SHP77 treated with DMSO at 0.1 percent for 48 hours (cell line): ENCODE data around the gene UMAD1.

Experiments used
- DNase-seq: peaks from one replicate; lab custom pipeline; 2025; lab: John Stamatoyannopoulos, UW

Gene UMAD1

DNA sequence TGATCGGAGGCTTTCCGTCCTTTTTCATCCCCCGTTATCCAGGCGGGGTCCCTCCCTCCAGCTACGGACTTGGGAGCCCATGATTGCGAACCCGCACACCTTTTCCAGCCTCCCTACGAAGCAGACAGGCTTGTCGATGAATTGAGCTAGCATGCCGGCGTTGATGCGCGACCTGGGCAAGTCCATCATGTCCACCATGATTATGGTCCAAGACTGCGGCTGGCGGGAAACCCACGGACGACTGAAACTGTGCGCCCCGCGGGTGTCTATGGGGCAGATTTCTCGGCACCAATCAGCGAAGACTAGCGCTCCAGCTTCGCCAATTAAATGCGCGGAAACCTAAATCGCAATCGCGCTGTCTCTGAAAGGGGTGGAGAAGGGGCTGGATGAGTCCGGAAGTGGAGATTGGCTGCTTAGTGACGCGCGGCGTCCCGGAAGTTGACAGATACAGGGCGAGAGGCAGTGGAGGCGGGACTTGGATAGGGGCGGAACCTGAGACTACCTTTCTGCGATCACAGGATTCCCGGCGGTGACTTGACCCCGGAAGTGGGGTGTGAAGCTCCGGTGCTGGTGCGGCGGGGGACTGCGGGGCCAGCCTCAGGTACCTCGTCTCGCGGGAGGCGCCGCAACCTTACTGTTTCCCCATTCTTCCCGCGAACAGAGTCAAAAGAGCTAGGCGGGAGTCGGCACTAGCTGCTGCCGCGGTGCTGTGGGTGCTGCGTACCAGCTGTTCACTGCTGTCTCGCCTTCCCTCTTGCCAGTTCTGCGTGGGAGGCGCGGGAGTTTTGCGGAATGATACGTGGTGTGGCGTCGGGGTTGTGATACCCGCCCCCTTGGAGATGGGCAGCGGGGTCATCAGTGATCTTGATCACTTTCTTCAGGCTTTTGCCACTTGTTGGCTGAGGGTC, at the start of gene UMAD1:
Gene UMAD1 (plus strand): TSS at position 532 of the 908 bp plus-strand sequence. CDS start 32,620 bp downstream, outside the sequence.
- DNase-seq = peak; percentile 100

DNA sequence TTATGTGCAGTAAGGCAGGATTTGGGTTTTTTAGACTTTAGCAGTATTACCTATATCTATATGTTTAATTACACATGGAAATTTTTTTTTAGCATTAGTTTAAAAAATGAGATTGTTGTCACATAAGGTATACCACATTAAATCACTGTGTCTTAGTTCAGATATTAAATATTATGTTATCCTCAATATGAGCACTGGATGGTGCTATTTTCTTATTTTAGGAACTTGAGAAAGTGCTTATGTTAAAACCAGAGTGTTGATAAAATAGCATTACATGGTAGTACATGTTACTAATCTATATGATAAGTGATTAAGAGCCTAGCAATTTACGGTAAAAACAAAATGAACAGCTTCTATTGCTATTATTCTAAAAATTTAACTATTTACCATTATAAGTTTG, 45.1 kb upstream of the UMAD1 start:
- DNase-seq = peak; percentile 20

DNA sequence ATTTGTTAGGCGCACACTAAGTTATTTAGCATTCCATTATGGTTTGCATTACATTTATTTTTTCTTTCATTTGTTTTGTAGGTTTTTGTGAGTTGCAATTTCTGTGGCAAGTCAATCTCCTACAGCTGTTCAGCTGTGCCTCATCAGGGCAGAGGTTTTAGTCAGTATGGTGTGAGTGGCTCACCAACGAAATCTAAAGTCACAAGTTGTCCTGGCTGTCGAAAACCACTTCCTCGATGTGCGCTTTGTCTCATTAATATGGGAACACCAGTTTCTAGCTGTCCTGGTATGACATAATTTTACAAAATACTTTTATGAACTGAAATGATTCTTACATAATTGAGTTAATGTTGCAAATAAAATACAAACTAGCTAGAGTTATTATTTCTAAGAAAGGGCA, 44.4 kb upstream of the UMAD1 start:
- no peak for DNase-seq

DNA sequence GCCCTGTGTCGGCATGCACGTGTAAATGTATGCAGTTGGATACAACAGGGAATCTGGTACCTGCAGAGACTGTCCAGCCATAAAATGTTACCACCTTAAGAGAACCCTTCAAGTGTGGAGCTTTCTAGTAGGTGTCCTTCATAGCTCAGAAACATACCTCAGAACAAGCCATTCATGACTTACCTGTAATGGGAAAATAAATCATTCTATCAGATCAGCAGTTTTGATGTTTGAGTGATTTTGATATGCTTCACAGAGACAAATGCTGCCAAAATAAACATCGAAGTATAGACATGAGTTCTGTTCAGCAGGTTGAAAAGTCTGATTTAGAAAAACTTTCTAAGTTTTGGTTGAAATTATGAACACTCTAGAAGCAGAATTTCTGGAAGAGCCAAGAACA, 33.5 kb upstream of the UMAD1 start:
- no peak for DNase-seq

DNA sequence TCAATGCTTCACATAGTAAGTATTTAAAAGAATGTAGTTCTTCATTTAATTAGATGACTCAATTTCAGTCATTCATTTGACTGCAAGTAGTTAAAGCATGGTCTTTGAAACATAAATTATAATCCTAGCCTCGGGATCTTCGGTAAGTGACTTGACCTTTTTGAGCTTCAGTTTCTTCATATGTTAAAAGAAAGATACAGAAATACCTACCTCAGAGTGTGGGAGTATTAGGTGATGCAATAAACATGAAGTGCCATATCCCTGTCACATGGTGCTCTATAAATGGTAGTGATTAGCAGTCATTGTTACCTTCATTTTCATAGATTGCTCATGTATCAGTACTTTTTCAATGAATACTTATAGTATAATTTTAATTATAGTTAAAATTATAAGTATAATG, 31.2 kb upstream of the UMAD1 start:
- no peak for DNase-seq

DNA sequence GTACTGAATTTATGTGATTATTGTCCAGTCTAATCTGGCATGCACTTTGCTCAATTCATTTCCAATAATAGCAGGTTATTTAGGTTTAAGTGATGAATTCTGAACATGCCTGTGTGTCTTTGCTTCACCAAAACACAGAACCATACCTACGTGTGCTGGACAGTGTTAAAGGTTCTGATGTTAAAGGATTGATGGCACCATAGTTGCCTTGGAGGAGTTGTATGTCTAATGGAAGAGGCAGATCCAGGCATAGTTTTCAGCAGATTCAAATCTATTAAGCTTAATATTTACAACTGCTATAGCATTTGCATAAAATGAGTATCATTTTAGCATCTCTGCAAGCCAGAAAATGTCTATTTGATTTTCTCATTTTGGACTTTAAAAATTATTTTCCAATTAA, 28.0 kb upstream of the UMAD1 start:
- DNase-seq = no peak

DNA sequence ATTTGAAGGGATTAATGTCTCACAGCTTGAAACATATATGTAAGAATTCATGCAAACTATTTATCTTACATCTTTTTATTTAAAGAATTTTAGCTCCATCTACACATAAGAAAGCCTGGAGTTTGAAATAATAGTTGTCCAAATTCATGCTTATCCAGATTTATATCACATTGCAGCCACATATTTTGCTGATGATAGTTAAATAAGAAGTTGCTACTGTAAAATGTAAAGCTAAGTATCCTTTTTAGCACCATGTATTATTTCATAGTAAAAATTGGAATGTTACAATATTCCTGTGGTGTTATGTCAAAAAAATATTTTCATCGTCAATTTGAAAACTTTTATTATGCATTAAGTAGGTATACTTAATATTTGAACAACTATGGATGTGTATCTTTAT, 27.3 kb upstream of the UMAD1 start:
- DNase-seq = no peak

DNA sequence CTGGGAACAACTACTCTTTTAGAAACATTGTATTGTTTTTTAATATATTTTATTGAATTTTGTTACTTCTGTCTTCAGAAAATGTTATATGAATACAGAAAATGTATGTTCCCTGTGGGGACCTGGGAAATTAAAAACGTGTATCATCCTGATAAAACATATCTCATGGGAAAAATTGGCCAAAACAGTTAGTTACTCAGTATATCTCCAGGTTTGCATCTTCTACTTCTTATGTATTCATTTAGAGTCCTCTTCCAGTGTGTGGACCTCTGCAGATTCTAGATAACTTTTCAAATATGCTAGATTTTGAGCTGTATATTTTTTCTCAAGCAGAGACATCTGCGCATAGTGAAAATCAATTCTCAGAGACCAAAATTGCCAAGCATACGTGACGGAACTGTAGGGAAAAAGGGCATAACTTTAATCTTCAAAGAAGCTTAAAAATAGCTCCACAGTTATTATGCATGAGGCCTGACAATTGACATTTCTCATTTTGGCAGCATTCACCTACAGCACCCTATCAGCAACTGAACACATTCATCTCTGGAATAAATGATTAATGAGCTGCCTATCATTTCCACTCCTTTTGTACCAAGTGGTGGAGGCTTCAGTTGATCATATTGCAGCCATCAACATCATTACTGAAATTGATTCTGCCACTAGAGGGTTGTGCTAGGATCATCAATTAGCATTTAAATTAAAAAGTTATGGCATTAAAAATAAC, 26.4 kb upstream of the UMAD1 start:
- DNase-seq = no peak

DNA sequence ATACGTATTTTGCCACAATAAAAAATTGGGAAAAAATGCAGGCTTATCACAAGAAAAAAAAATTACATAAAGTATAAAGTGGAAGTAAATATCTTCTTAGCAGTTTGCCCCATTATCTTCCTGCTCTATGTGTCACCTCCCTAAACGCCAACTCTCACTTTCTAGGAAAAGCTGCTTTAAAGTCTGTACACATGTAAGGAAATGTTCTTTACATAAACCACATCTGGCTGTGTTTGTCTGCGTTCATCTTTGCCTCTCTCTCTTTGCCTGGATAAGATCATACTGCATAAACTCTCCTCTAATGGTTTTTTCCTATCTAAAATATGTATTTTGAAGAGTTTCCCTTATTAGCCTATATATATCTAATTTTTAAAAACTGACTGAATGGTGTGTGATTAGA, 23.0 kb upstream of the UMAD1 start:
- DNase-seq = no peak

DNA sequence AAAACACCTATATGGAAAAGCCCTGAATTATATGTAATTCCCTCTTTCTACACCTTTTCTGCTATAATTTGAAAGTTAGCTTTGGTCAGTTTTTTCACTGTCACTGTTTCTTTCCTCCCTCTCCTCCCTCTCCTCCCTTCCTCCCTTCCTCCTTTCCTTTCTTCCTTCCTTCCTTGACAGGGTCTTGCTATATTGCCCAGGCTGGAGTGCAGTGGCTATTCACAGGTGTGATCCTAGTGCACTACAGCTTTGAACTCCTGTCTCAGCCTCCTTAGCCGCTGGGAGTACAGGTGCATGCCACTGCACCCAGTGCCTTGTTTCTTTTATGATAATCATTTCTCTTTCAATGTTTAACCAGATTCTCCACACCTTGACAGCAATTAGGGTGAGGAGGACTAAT, 22.1 kb upstream of the UMAD1 start:
- DNase-seq = no peak

DNA sequence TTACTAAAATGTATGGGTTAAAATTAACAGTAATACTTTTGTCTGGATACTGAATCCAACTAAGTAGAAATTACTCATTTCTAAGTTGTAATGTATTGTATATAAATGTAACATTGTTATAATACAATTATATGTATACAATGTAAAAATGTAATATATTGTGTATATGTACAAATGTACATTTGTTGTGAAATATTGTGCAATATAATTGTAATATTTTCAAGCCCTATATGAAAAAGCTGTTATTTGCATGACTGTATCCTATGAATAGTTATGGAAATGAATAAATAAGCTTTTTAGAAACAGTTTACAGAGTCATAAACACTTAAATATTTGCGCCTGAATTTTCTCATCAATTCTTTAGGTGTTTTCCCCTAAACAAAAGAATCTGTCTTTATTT, 20.3 kb upstream of the UMAD1 start:
- no peak for DNase-seq

DNA sequence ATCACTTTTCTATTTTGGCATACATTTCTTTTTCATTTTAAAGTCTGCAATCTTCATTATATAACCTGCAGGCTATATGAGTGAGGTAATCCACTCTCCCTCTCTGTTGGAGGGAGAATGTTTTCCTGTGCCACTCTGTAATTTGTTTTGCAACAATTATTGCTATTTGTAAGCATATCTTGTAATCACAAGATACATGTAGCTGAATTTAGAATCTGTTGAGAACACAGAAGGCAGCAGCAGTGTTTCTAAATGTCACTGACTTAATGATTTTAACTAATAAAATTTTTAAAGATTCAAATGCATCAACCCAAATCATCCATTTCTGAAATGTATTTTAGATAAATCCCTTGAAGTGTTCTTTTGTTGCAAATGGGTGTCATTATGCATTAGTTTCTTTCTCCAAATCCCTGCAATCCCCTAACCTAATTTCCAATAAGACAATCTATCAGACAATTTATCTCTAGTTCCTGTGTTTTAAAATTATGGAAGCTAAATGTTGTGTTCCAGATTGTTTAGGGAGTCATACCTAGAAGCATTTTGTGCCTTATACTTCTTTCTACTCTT, 19.8 kb upstream of the UMAD1 start:
- DNase-seq = no peak

DNA sequence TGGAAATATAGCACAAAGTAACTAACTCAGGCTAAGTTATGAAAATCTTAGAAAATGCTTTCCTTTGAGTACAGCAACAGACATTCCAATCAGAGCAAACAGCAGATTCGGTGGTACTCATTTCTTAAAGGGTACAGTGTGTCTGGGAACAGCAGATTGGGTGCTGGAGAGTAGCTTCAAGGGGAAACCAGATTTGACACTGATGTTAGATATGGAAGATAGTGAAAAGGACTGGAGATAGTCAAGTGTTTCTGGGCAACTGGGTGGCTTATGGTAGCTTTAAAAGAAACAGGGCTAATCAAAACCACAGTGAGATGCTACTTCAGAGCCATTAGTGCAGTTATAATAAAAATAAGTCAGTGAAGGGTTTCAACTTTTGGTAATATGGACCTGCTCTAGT, 12.1 kb upstream of the UMAD1 start:
- DNase-seq = no peak

DNA sequence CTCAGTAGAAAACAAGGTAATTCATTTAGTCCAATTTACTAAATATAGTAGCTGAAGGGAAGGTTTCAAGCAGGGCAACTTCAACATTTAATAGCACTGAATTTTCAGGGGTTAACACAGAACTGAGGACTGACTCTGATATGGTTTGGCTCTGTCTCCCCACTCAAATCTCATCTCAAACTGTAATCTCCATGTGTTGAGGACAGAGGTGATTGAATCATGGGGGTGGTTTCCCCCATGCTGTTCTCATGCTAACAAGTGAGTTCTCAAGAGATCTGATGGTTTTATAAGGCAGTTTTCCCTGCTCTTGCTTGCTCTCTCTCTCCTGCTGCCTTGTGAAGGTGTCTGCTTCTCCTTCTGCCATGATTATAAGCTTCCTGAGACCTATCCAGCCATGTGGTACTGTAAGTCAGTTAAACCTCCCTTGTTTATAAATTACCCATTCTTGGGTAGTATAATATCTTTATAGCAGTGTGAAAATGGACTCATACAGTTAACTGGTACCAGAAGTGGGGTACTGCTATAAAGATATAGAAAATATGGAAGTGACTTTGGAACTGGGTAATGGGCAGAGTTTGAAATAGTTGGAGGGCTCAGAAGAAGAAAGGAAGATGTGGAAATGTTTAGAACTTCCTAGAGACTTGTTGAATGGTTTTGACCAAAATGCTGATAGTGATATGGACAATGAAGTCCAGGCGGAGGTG, 9.8 kb upstream of the UMAD1 start:
- no peak for DNase-seq

DNA sequence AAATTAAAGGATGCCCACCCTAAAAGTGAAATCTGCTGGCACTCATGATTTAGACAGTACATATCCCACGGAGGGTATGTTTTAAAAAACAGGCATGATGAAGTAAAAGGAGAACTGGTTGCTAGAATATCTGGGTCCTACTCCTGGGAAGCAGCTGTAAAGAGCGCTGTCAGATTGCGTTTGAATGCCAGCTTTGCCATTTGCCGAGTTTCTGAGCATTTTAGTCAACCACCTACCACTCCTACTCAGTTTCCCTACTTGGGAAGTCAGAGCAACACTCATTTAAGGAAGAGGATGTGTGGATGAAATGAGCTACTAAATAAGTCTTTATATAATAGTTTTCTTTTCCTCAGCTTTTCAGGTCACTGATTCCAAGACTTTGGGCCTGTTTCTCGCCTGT, 1.1 kb upstream of the UMAD1 start:
- DNase-seq = no peak

DNA sequence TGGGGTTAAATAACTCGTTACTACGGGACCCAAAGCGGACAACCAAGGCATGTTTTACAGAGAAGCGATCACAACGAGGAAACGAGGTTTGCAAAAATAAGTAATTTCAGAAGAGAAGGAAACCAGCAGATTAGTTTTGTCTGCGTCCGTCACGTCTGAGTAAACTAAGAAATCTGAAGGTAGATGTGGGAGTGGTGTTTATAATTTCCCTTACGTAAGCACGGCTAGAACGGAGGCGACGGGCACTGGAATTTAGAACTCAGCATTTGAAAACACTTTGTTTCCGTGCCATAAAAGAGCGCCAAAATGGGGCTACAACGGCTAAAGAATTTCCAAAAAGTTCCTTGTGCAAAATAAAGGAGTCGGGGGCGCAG, 718 bp upstream of the UMAD1 start:
- no peak for DNase-seq

DNA sequence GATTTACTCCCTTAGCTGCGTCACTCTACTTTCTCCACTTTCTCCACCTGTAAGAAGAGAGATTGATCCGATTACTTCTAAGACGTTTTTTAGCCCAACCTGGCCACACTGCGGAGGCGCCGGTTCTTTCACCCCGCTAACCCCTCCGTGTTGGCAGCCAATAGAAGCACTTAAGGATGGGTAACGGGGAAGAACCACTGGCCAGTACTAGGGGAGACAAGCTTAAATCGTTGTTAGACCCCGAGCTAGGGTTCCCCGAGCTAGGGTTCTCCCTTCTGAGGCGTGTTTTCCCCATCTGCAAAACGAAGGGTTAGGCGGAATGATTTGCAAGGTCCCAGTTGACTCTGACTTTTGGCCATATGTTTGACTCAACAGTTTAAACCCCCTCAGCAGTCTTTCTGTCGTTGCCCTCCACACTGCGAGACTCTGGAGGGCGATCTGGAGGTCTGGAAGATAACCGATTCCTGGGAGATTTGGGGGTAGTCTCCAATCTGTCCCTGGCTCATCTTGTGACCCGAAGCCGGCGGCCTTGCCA, 644 bp downstream of the UMAD1 start:
- no peak for DNase-seq

DNA sequence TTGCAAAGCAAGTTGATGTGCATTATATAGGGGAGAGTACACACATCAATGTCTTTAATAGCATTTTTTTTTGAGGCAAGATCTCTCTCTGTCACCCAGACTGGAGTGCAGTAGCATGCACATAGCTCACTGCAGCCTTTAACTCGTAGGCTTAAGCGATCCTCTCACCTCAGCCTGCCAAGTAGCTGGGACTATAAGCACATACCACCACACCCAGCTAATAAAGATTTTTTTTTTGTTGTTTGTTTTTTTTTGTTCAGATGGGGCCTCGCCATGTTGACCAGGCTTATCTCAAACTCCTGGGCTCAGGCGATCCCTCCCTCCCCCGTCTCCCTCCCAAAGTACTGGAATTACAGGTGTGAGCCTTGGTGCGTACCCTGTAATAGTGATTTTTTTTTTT, 1.5 kb downstream of the UMAD1 start:
- DNase-seq = no peak

DNA sequence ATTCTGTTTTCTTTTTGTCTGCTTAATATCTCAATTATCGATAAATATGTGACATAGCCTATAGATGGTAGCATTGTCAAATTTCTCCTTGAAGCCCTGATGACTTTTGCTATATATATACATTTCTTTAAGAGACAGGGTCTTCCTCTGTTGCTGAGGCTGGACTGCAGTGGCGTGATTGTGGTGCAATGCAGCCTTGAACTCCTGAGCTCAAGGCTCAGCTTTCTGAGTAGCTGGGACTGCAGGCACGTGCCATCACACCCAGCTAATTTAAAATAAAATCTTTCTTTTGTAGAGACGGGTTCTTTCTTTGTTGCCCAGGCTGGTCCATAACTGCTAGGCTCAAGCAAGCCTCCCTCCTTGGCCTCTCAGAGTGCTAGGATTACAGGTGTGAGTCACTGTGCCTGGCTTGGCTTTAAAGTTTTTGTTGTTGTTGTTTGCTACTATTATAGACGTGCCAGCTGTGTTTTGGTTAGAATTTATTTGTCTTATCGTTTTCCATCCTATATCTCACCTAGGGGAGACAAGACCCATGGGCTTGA, 7.0 kb downstream of the UMAD1 start:
- no peak for DNase-seq

DNA sequence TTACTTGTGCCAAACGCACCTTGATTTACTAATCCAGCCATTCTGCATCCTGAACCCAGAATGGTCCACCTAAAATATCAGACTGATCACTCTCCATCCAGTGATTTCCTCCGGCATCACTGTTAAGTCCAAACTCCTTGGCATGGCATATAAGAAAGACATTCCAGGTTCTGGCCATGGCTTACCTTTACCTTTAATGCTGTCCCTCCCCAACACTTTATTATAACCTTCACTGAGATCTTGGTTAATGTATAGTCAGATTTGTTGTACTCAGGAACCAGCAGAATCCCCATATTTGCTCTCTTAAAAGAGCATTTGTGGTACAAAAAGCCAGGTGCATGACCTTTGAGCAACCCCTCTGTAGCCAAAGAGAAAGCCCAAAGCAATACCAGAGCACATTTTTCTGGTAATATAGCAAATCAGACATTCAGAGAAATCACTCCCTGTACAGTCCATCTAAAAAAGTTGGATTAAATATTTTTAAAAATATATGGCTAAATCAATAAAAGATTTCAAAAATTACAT, 10.2 kb downstream of the UMAD1 start:
- DNase-seq = no peak

DNA sequence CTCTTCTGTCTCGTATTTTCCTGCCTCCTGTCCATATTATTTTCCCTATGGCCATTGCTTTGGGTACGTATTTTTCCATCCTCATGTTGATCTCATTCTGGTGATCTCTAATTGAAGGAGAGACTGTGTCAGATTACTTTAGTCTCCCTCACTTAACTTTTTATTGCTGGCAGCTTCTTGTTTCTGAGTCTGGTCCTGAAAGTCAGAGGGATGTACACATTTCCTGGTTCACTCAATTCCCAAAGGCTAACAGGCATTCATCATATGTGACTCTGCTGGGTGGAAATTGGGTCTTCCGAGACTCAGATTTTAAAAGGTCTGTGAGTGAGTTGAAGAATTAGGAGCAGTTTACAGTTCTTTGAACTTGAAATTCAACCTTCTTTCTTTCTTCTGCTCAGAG, 10.9 kb downstream of the UMAD1 start:
- no peak for DNase-seq
